Neural progenitor cell (in vitro differentiated cells): ENCODE measurements around the gene AUTS2. TPM values are rescaled to one million over a fixed set of nuclear protein-coding genes. Genes with fewer than 3 reads are reported as not detected.

Source experiments
- DNase-seq: peaks from one replicate; pipeline ENCODE4 v3.0.0-alpha.2; 2016; ENCODE audit warnings: low spot score
- H2AFZ ChIP-seq: fragments of 200-600 bp; sonication (generic); replicated peaks from 2 replicates; pipeline ENCODE4 v1.6.1; 2016; ENCODE audit warnings: antibody characterized with exemption
- H3F3A ChIP-seq: fragments of 200-600 bp; sonication (generic); 2 replicates; pipeline ENCODE4 v1.6.1; 2016; ENCODE audit warnings: antibody characterized with exemption, low read depth
- H3K27ac ChIP-seq: fragments of 200-600 bp; sonication (generic); 2 replicates; pipeline ENCODE4 v1.5.1; 2016; ENCODE audit warnings: mild to moderate bottlenecking
- H3K27me3 ChIP-seq: fragments of 200-600 bp; sonication (generic); 2 replicates; pipeline ENCODE4 v1.6.1; 2016; ENCODE audit warnings: mild to moderate bottlenecking, moderate library complexity
- H3K36me3 ChIP-seq: fragments of 200-600 bp; sonication (generic); 2 replicates; pipeline ENCODE4 v1.5.1; 2016
- H3K4me1 ChIP-seq: fragments of 200-600 bp; sonication (generic); 2 replicates; pipeline ENCODE4 v1.6.1; 2016; ENCODE audit warnings: mixed run types
- H3K4me2 ChIP-seq: fragments of 200-600 bp; sonication (generic); 2 replicates; pipeline ENCODE4 v1.6.1; 2016
- H3K4me3 ChIP-seq: fragments of 200-600 bp; sonication (generic); 2 replicates; pipeline ENCODE4 v1.5.1; 2016
- H3K79me2 ChIP-seq: fragments of 200-600 bp; sonication (generic); 2 replicates; pipeline ENCODE4 v1.6.1; 2016; ENCODE audit warnings: low read depth
- H3K9ac ChIP-seq: fragments of 200-600 bp; sonication (generic); 2 replicates; pipeline ENCODE4 v1.6.1; 2016
- H3K9me3 ChIP-seq: fragments of 200-600 bp; sonication (generic); 2 replicates; pipeline ENCODE4 v1.5.1; 2016; ENCODE audit warnings: low read depth
- H4K20me1 ChIP-seq: fragments of 200-600 bp; sonication (generic); 2 replicates; pipeline ENCODE4 v1.6.1; 2016; ENCODE audit warnings: low read depth
- H3K27ac Mint-ChIP-seq: 3 replicates; pipeline ENCODE4 v1.8.0; 2021; ENCODE audit warnings: mixed read lengths
- H3K27me3 Mint-ChIP-seq: 2 replicates; pipeline ENCODE4 v1.8.0; 2022; ENCODE audit warnings: low read depth, mild to moderate bottlenecking, inconsistent platforms, moderate library complexity, mixed read lengths; ENCODE audit not compliant: insufficient read depth
- H3K36me3 Mint-ChIP-seq: 3 replicates; pipeline ENCODE4 v1.8.0; 2021; ENCODE audit warnings: mixed read lengths
- H3K4me1 Mint-ChIP-seq: 3 replicates; pipeline ENCODE4 v1.8.0; 2021; ENCODE audit warnings: mixed read lengths
- H3K4me3 Mint-ChIP-seq: 3 replicates; pipeline ENCODE4 v1.8.0; 2021; ENCODE audit warnings: mild to moderate bottlenecking, moderate library complexity, mixed read lengths
- H3K9me3 Mint-ChIP-seq: 3 replicates; pipeline ENCODE4 v1.8.0; 2020; ENCODE audit warnings: mixed read lengths
- EZH2 ChIP-seq: fragments of 200-600 bp; sonication (generic); IDR thresholded peaks from 2 replicates; pipeline ENCODE4 v1.6.1; 2017; ENCODE audit warnings: antibody characterized with exemption, mild to moderate bottlenecking, moderate library complexity
- EZH2phosphoT487 ChIP-seq: fragments of 200-600 bp; sonication (generic); IDR thresholded peaks from 2 replicates; pipeline ENCODE4 v1.6.1; 2017; ENCODE audit warnings: antibody characterized with exemption
- total RNA-seq: library from RNA; depleted of rRNA; stranded (reverse); fragments of >200 nt; gene quantifications from 2 replicates; pipeline ENCODE4 v1.2.3, GENCODE V29; 2015; ENCODE audit warnings: low replicate concordance
- TF ChIP-seq, protein P1 (sequence below): fragments of 200-600 bp; sonication (generic); IDR thresholded peaks from 2 replicates; pipeline ENCODE4 v1.5.1; 2017; ENCODE audit warnings: antibody characterized with exemption, mild to moderate bottlenecking

Gene AUTS2
- total RNA-seq, 1 donor from 2014 or later = 50.0 TPM

GRCh38 chr7:70574314-70574834 is 976.1 kb downstream of the AUTS2 start:
- Histone ChIP-seq H3K27me3 (peaks cover 82% of the 10 kb centered on the region), H3K27ac (no peak overlapping the region), H3K4me1 (peaks cover 31% of the 10 kb centered on the region), H3K9ac (no peak overlapping the region), H3K36me3 (no peaks in the 10 kb centered on the region), H4K20me1 (peaks cover 50% of the 10 kb centered on the region), H3K4me3 (no peak overlapping the region), H3K4me2 (peak overlapping the region; percentile 59), H3F3A (peaks cover 22% of the 10 kb centered on the region), H3K9me3 (no peaks in the 10 kb centered on the region), H3K79me2 (no peaks in the 10 kb centered on the region), H2AFZ (no peak overlapping the region)
- Mint-ChIP-seq H3K36me3 (peaks cover 18% of the 10 kb centered on the region), H3K27me3 (peaks cover 37% of the 10 kb centered on the region), H3K4me1 (peaks cover 80% of the 10 kb centered on the region), H3K4me3 (peak overlapping the region; percentile 73), H3K27ac (peak overlapping the region; percentile 61), H3K9me3 (peaks cover 7% of the 10 kb centered on the region)
- TF ChIP-seq, protein P1, sequence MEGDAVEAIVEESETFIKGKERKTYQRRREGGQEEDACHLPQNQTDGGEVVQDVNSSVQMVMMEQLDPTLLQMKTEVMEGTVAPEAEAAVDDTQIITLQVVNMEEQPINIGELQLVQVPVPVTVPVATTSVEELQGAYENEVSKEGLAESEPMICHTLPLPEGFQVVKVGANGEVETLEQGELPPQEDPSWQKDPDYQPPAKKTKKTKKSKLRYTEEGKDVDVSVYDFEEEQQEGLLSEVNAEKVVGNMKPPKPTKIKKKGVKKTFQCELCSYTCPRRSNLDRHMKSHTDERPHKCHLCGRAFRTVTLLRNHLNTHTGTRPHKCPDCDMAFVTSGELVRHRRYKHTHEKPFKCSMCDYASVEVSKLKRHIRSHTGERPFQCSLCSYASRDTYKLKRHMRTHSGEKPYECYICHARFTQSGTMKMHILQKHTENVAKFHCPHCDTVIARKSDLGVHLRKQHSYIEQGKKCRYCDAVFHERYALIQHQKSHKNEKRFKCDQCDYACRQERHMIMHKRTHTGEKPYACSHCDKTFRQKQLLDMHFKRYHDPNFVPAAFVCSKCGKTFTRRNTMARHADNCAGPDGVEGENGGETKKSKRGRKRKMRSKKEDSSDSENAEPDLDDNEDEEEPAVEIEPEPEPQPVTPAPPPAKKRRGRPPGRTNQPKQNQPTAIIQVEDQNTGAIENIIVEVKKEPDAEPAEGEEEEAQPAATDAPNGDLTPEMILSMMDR = no peak
- TF ChIP-seq EZH2phosphoT487 (no peak), EZH2 (no peak)
- no peak for DNase-seq

- Mint-ChIP-seq H3K27ac (peak overlapping the region; percentile 61), H3K9me3 (peaks cover 7% of the 10 kb centered on the region), H3K27me3 (peaks cover 35% of the 10 kb centered on the region), H3K4me3 (peak overlapping the region; percentile 73), H3K4me1 (peaks cover 77% of the 10 kb centered on the region), H3K36me3 (peaks cover 19% of the 10 kb centered on the region)
- Histone ChIP-seq H3K4me2 (peak overlapping the region; percentile 59), H3K4me3 (no peak overlapping the region), H2AFZ (no peak overlapping the region), H3K27me3 (peaks cover 81% of the 10 kb centered on the region), H3K4me1 (peaks cover 31% of the 10 kb centered on the region), H4K20me1 (peaks cover 50% of the 10 kb centered on the region), H3K9me3 (no peaks in the 10 kb centered on the region), H3K9ac (no peak overlapping the region), H3K27ac (no peak overlapping the region), H3F3A (peaks cover 22% of the 10 kb centered on the region), H3K79me2 (no peaks in the 10 kb centered on the region), H3K36me3 (no peaks in the 10 kb centered on the region)
- no peak for TF ChIP-seq EZH2
- TF ChIP-seq, protein P1 = no peak
- TF ChIP-seq EZH2phosphoT487 = no peak
- DNase-seq = peak; percentile 78
These were observed 976.9 kb downstream of the AUTS2 start for GRCh38 chr7:70574970-70575799.

GRCh38 chr7:70577078-70577477 is 978.8 kb downstream of the AUTS2 start:
- no peak for DNase-seq
- TF ChIP-seq EZH2 = no peak
- no peak for TF ChIP-seq EZH2phosphoT487
- TF ChIP-seq, protein P1 = no peak
- peaks cover 14% of the 10 kb centered on the region for H3K36me3 Mint-ChIP-seq
- H3K9ac ChIP-seq = no peak overlapping the region
- peaks cover 65% of the 10 kb centered on the region for H3K27me3 ChIP-seq
- peaks cover 45% of the 10 kb centered on the region for H4K20me1 ChIP-seq
- H3F3A ChIP-seq = peaks cover 22% of the 10 kb centered on the region
- H3K4me2 ChIP-seq = no peak overlapping the region
- no peak overlapping the region for H2AFZ ChIP-seq
- H3K9me3 Mint-ChIP-seq = peaks cover 7% of the 10 kb centered on the region
- peaks cover 34% of the 10 kb centered on the region for H3K4me1 ChIP-seq
- no peak overlapping the region for H3K27ac Mint-ChIP-seq
- H3K79me2 ChIP-seq = no peaks in the 10 kb centered on the region
- peaks cover 69% of the 10 kb centered on the region for H3K4me1 Mint-ChIP-seq
- no peaks in the 10 kb centered on the region for H3K9me3 ChIP-seq
- H3K4me3 Mint-ChIP-seq = no peak overlapping the region
- peaks cover 29% of the 10 kb centered on the region for H3K27me3 Mint-ChIP-seq
- no peak overlapping the region for H3K27ac ChIP-seq
- H3K4me3 ChIP-seq = no peak overlapping the region
- H3K36me3 ChIP-seq = no peaks in the 10 kb centered on the region
